Vagina (tissue), 2 donors: ENCODE data around the gene MAST2. TPM values are rescaled to one million over a fixed set of nuclear protein-coding genes. Genes with fewer than 3 reads are reported as not detected.
A peak's percentile ranks its signal among the peaks of the same experiment; 100 is the strongest.
"Not testable (repeated sequence)": the region's sequence is repeated elsewhere in the genome, so short reads cannot be mapped to it uniquely, and the experiment has no call there.

Experiments used
- DNase-seq, 2 donors: peaks; one replicate each; pipeline ENCODE4 v3.0.0-alpha.2; 2017; ENCODE audit errors: extremely low spot score in 2 of 2
- H3K27ac ChIP-seq: fragments of 200-600 bp; sonication (generic); one replicate; pipeline ENCODE4 v1.5.1; 2019
- H3K27me3 ChIP-seq: fragments of 200-600 bp; sonication (generic); one replicate; pipeline ENCODE4 v1.5.1; 2019
- H3K36me3 ChIP-seq, 2 donors: fragments of 200-600 bp; sonication (generic); one replicate each; pipeline ENCODE4 v1.5.1; 2017 to 2019
- H3K4me1 ChIP-seq: fragments of 200-600 bp; sonication (generic); one replicate; pipeline ENCODE4 v1.5.1; 2019
- H3K4me3 ChIP-seq, 2 donors: fragments of 200-600 bp; sonication (generic); 1 replicate in 1 of 2; 2 replicates in 1 of 2; pipeline ENCODE4 v1.5.1; 2016 to 2019
- H3K9me3 ChIP-seq: fragments of 200-600 bp; sonication (generic); one replicate; pipeline ENCODE4 v1.5.1; 2019
- POLR2A ChIP-seq, 2 donors: fragments of 450-650 bp; IDR thresholded peaks; one replicate each; pipeline ENCODE4 v1.6.1; 2017; ENCODE audit warnings: antibody characterized with exemption in 2 of 2, mild to moderate bottlenecking in 2 of 2, moderate library complexity in 2 of 2
- POLR2AphosphoS5 ChIP-seq, 2 donors: sonication (generic); formaldehyde crosslinking; IDR thresholded peaks; one replicate each; pipeline ENCODE4 v1.9.0; 2017; ENCODE audit warnings: antibody characterized with exemption in 2 of 2, mild to moderate bottlenecking in 2 of 2, low read depth in 1 of 2; ENCODE audit not compliant: insufficient read depth in 1 of 2
- intact Hi-C: fragments of 100-400 bp; cut with DNase I; formaldehyde crosslinking; loops from one replicate; pipeline ENCODE4 v1.15.1; 2023
- total RNA-seq: library from RNA; depleted of rRNA; stranded (reverse); fragments of >200 nt; gene quantifications from one replicate; pipeline ENCODE4 v1.2.3, GENCODE V29; 2016
- TF ChIP-seq, protein P1 (sequence below), 3 experiments: fragments of 450-650 bp in 2 of 3; fragments of 200-600 bp in 1 of 3; sonication (generic) in 1 of 3; IDR thresholded peaks; one replicate each; pipeline ENCODE4 v1.5.1; 2017 to 2019; ENCODE audit warnings: antibody characterized with exemption in 3 of 3, mild to moderate bottlenecking in 2 of 3, moderate library complexity in 2 of 3

Gene MAST2
- total RNA-seq, 1 donor from 2014 or later = 28.2 TPM

DNA sequence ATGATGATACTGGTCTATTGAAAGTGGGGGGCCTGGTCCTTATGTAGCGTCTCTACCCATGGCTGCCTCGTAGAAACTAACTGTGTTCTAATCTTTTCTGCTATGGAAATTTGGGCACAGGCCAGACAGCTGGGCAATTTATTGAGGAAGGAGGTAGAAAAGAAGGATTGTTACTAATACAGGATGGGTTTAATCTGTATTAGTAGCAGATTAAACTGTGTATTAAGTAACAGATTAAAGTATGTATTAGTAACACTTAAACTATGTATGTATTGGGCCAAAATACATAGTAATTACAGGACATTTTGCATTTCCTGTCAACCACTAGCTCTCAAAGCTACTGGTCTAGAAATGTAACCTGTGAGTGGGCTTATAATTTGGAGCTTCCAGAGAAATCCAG is 142.0 kb downstream of the MAST2 start:
- H3K27ac ChIP-seq = no peak overlapping the region
- H3K9me3 ChIP-seq = peaks cover 3% of the 10 kb centered on the region
- H3K4me3 ChIP-seq = no peak overlapping the region
- TF ChIP-seq POLR2AphosphoS5 (IDR thresholded peaks at IDR 0.05; ENCODE audit: insufficient read depth in 1 of 2, low read depth in 1 of 2) = no peak
- TF ChIP-seq, protein P1, sequence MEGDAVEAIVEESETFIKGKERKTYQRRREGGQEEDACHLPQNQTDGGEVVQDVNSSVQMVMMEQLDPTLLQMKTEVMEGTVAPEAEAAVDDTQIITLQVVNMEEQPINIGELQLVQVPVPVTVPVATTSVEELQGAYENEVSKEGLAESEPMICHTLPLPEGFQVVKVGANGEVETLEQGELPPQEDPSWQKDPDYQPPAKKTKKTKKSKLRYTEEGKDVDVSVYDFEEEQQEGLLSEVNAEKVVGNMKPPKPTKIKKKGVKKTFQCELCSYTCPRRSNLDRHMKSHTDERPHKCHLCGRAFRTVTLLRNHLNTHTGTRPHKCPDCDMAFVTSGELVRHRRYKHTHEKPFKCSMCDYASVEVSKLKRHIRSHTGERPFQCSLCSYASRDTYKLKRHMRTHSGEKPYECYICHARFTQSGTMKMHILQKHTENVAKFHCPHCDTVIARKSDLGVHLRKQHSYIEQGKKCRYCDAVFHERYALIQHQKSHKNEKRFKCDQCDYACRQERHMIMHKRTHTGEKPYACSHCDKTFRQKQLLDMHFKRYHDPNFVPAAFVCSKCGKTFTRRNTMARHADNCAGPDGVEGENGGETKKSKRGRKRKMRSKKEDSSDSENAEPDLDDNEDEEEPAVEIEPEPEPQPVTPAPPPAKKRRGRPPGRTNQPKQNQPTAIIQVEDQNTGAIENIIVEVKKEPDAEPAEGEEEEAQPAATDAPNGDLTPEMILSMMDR (IDR thresholded peaks at IDR 0.05) = no peak
- TF ChIP-seq POLR2A (IDR thresholded peaks at IDR 0.05) = no peak
- no peaks in the 10 kb centered on the region for H3K27me3 ChIP-seq
- DNase-seq = no peak
- intact Hi-C loops = no loop called here
- H3K4me1 ChIP-seq = peaks cover 8% of the 10 kb centered on the region
- H3K36me3 ChIP-seq = no peaks in the 10 kb centered on the region

DNA sequence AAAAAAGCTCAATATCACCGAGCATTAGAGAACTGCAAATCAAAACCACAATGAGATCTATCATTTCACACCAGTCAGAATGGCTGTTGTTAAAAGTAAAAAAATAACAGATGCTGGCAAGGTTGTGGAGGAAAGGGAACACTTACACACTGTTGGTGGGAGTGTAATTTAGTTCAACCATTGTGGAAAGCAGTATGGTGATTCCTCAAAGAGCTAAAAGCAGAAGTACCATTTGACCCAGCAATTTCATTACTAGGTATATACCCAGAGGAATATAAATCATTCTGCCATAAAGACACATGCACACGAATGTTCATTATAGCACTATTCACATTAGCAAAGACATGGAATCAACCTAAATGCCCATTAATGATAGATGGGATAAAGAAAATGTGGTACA is 146.1 kb downstream of the MAST2 start:
- H3K27me3 ChIP-seq, H3K36me3 ChIP-seq, H3K9me3 ChIP-seq, H3K27ac ChIP-seq, DNase-seq, intact Hi-C loops, H3K4me3 ChIP-seq: not testable (repeated sequence)
- H3K4me1 ChIP-seq = peaks cover 39% of the 10 kb centered on the region

DNA sequence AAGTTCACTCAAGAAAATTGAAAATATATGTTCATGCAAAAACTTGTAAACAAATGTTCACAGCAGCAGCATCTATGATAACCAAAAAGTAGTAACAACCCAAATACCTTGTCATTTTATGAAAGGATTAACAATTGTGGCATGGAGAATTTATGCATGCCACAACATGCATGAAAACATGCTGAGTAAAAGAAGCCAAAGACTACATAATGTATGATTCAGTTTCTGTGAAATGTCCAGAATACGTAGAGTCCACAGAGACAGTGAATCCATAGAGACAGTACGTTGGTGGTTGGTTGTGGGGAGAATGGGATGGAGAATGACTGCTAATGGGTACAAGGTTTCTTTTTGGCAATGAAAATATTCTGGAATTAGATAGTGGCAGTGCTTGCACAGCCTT is 148.7 kb downstream of the MAST2 start:
- Histone ChIP-seq H3K36me3 (no peaks in the 10 kb centered on the region), H3K27me3 (no peaks in the 10 kb centered on the region), H3K9me3 (no peaks in the 10 kb centered on the region), H3K4me1 (peaks cover 38% of the 10 kb centered on the region), H3K4me3 (no peak overlapping the region), H3K27ac (no peak overlapping the region)
- intact Hi-C loops = no loop called here
- TF ChIP-seq, protein P1 (IDR thresholded peaks at IDR 0.05) = no peak
- peak in 1 of 2 donors; percentile 82 for TF ChIP-seq POLR2AphosphoS5 (IDR thresholded peaks at IDR 0.05; ENCODE audit: insufficient read depth in 1 of 2, low read depth in 1 of 2)
- DNase-seq = no peak

DNA sequence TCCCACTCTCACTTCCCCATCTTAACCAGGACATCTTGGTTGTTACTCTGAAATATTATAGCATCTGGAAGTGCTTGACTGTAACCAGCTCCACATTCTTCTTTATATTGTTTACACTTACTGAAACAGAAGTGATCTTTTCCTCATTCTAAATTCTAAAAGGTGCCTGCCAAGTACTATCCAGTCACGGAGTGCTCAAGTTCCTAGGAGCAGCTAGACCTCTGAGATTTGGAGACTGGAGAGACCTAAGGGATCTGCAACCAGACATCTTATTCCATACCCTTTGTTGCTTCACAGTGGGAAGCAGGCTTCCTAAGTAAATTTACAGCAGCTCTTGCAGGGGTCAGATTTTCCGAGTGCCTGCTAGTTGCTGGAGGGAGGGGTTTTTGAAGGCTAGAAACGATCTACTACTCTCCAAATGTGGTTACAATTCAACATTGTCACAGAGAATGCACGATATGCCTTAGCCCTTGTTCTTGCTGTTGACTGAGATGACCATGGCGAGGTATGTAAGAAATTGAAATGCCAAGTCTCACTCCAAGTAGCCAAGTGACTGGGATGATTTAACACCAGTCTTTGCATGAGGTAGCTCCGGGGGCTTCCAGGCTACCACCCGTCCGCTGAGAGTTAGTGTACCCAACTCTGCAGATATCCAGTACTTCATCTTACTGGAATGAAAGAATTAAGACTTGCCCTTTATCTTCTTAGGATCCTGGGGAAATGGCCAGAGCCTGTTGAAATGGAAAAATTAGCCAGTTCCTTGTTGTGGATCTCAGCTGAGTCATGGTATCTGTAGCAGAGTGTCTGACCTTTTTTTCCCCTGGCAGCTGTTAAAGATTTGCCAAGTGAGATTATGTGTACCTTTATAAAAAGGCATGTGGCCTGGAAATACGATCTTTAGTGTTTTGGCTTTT is 150.8 kb downstream of the MAST2 start:
- intact Hi-C loops = no loop called here
- Histone ChIP-seq H3K9me3 (no peaks in the 10 kb centered on the region), H3K4me1 (peaks cover 38% of the 10 kb centered on the region), H3K4me3 (no peak overlapping the region), H3K27me3 (no peaks in the 10 kb centered on the region), H3K27ac (peak overlapping the region; percentile 61), H3K36me3 (no peaks in the 10 kb centered on the region)
- TF ChIP-seq, protein P1 (IDR thresholded peaks at IDR 0.05) = no peak
- peak in 1 of 2 donors; percentile 84 for TF ChIP-seq POLR2AphosphoS5 (IDR thresholded peaks at IDR 0.05; ENCODE audit: insufficient read depth in 1 of 2, low read depth in 1 of 2)
- DNase-seq = no peak

DNA sequence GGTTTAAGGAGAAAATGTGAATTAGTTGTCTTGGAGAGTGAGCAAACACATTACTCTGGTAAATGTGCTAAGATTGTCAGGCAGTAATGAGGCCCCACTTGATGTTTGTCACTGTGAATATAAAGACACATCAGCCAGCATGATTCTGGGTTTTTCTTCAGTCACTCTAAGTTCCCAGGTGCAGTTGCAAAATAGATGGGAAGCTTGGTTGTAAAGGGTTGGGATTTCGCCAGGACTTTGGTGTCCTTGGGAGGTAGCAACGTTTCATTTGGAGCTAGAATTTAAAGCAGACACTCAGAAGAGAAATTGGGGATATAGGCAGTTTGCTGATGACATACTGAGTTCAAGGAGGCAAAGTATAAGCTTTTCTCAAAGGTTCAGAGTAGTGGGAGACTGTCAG is 154.3 kb downstream of the MAST2 start:
- Histone ChIP-seq H3K27ac (no peak overlapping the region), H3K36me3 (peaks cover 0 to 6% of the 10 kb centered on the region in 2 donors), H3K4me3 (no peak overlapping the region), H3K27me3 (no peaks in the 10 kb centered on the region), H3K4me1 (peaks cover 24% of the 10 kb centered on the region), H3K9me3 (no peaks in the 10 kb centered on the region)
- DNase-seq = no peak
- no peak for TF ChIP-seq POLR2AphosphoS5 (IDR thresholded peaks at IDR 0.05; ENCODE audit: insufficient read depth in 1 of 2, low read depth in 1 of 2)
- no peak for TF ChIP-seq POLR2A (IDR thresholded peaks at IDR 0.05)
- TF ChIP-seq, protein P1 (IDR thresholded peaks at IDR 0.05) = no peak
- intact Hi-C loops = no loop called here
